ENCODE results near the gene PTPRT.

The PTPRT gene

DNA sequence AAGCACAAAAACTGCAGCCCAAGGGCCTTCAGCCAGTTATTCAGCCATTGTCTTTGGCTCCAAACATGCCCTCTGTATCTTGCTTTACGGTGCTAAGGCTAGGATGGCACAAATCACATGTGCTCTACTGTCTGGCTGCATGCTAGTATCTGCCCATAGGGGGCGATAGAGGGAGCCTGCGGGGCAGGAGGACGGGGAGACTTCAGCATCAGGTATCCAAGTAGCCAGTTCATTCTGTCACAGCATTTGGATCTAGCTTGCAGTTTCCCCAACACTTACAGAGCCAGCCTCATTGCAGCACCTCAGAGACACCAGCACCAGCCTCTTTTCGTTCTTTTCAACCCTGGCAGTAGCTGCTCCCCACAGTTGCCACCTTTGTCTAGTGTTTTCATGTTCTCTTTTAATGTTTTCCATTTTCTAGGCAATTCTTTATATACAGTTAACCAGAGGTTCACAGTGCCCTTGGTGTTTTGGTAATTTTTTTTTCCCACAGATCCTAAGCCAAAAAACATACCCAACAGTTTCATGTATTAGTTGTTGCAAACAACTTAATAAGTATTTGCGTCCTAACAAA is 705.9 kb downstream of the PTPRT start:
- no peak overlapping the region for H3K4me3 ChIP-seq (ENCODE audit: low read depth, low read length)
- peak; percentile 20 for DNase-seq (ENCODE audit: low read depth)
- TF ChIP-seq, protein P1, sequence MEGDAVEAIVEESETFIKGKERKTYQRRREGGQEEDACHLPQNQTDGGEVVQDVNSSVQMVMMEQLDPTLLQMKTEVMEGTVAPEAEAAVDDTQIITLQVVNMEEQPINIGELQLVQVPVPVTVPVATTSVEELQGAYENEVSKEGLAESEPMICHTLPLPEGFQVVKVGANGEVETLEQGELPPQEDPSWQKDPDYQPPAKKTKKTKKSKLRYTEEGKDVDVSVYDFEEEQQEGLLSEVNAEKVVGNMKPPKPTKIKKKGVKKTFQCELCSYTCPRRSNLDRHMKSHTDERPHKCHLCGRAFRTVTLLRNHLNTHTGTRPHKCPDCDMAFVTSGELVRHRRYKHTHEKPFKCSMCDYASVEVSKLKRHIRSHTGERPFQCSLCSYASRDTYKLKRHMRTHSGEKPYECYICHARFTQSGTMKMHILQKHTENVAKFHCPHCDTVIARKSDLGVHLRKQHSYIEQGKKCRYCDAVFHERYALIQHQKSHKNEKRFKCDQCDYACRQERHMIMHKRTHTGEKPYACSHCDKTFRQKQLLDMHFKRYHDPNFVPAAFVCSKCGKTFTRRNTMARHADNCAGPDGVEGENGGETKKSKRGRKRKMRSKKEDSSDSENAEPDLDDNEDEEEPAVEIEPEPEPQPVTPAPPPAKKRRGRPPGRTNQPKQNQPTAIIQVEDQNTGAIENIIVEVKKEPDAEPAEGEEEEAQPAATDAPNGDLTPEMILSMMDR (IDR thresholded peaks at IDR 0.05; ENCODE audit: insufficient read depth, low read depth, low read length, missing control alignments), result peak; percentile 57

DNA sequence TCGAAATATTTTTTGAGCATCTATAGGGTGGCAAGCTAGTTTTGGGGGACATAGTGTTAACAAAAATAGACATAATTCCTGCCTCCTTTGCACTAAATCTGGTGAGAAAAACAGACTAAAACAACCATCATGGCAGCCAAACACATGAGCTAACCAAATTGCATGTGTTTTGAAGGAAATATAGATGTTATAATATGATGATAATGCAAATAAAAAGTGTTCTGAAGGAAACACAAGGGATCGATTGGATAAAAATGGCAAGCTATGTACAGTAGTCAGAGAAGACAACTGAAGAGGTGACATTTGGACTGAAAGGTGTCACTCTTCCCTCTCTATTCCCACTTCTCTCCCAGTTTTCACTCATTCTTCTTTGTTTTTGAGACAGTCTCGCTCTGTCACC is 706.9 kb downstream of the PTPRT start:
- no peak overlapping the region for H3K4me3 ChIP-seq (ENCODE audit: low read depth, low read length)
- TF ChIP-seq, protein P1 (IDR thresholded peaks at IDR 0.05; ENCODE audit: insufficient read depth, low read depth, low read length, missing control alignments), result no peak
- DNase-seq (ENCODE audit: low read depth), result no peak

DNA sequence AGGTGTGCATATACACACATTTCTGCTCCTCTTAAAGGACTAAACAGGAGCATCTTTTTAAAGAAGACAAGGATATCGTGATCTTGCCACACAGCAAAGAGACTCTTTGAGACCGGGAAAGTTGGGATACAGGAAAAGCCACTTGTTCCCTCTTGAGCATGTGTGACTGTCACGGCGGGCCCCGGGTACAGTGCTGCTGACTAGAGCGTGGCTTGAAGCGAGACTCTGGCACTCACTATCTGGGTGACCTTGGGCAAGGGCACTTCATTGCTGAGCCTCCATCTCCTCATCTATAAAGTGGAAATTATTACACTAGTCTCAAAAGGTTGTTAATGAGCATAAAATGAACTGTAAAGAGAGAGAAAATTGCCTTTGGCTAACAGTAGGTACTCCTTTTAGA is 713.9 kb downstream of the PTPRT start:
- DNase-seq (ENCODE audit: low read depth), result no peak
- no peak overlapping the region for H3K4me3 ChIP-seq (ENCODE audit: low read depth, low read length)
- TF ChIP-seq, protein P1 (IDR thresholded peaks at IDR 0.05; ENCODE audit: insufficient read depth, low read depth, low read length, missing control alignments), result no peak

DNA sequence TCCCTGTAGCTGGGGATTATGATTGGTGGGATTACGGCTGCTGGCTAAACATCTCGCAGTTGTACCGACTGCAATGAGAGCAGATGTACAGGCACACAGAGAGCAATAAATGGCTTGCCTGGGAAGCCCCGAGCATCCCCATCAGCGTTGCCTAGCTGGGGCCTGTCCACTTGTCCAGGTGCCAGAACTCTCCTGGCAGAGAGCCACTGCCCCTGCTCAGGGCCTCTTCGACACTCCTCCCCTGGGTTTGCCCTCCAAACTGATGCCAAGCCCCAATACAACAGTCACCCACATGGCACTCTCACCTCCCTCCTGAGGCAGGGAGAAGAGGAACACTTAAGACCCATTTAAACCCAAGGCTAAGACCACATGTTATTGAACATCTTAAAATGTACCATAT is 715.1 kb downstream of the PTPRT start:
- no peak overlapping the region for H3K4me3 ChIP-seq (ENCODE audit: low read depth, low read length)
- no peak for DNase-seq (ENCODE audit: low read depth)
- TF ChIP-seq, protein P1 (IDR thresholded peaks at IDR 0.05; ENCODE audit: insufficient read depth, low read depth, low read length, missing control alignments), result no peak

DNA sequence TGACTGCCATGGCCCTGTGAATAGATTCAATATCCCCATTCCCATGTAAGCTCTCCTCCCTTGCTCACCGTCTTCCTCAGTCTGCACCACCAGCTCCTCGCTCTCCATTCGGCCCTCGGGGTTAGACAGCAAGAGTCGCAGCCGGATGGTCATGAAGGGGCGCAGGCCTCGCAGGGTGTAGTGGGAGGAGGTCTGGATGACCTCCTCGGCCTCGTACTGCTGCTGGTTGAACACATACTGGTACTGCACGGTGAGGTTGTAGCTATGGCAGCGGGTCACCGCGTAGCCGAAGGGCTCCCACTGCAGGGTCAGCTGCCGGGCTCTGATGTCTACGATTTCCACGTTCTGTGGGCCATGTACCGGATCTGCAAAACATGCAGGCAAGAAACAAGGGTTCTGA is 717.5 kb downstream of the PTPRT start:
- DNase-seq (ENCODE audit: low read depth), result no peak
- TF ChIP-seq, protein P1 (IDR thresholded peaks at IDR 0.05; ENCODE audit: insufficient read depth, low read depth, low read length, missing control alignments), result no peak
- H3K4me3 ChIP-seq (ENCODE audit: low read depth, low read length), result no peak overlapping the region

DNA sequence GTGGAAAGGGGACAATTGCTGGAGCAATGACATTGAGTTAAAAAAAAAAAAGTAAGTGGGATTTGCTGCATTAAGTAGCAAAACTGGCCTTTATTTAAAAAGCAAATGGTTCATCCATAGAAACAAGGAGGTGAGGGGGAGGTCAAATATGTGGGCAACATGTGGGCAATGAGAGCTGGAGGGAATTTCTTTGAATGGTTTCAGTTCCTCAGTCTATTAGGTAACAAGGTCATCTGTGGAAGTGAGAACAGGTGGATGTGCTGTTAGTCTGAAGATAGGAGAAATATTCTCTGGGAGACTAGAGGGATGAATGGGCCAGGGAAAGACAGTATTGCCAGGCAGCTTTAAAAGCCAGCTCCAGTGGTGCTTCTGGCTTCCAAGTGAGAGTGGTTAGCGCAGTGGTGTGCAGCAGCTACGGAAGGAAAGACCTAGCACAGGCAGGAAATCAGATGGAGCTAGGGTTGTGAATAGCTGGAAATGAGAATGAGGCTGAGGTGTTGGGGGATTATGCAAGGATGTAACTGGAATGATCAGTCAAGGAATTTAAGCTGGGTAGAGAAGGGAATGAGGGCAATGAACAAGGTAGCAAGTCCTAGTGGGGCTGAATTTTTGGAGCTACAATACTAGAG is 727.6 kb downstream of the PTPRT start:
- TF ChIP-seq, protein P1 (IDR thresholded peaks at IDR 0.05; ENCODE audit: insufficient read depth, low read depth, low read length, missing control alignments), result no peak
- peak; percentile 18 for DNase-seq (ENCODE audit: low read depth)

DNA sequence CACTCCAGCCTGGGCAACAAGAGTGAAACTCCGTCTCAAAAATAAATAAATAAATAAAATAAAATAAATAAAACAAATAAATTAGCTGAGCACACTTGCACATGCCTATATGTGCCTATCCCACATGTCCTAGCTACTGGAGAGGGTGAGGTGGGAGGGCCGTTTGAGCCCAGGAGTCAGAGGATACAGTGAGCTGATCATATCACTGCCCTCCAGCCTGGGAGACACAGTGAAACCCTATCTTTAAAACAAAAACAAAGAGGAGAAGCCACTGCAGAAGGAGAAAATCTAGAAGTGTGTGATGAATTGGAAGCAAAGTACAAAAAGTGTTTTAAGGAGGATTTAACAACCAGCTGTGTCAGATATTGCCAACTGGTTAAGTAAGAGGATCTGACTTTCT is 728.4 kb downstream of the PTPRT start:
- no peak for DNase-seq (ENCODE audit: low read depth)
- TF ChIP-seq, protein P1 (IDR thresholded peaks at IDR 0.05; ENCODE audit: insufficient read depth, low read depth, low read length, missing control alignments), result no peak
- H3K4me3 ChIP-seq (ENCODE audit: low read depth, low read length), result no peak overlapping the region

More for the DNA sequence above, 727.6 kb downstream of the PTPRT start:
- no peak overlapping the region for H3K4me3 ChIP-seq (ENCODE audit: low read depth, low read length)
